KMS-11 (cell line): ENCODE results near the gene ZFAND3.

Experiments
- H2AFZ ChIP-seq: fragments of 200-600 bp; sonication (generic); 2 replicates; pipeline ENCODE4 v1.6.1; 2016; ENCODE audit warnings: antibody characterized with exemption, mixed run types, low read depth
- H3K27ac ChIP-seq: fragments of 200-600 bp; sonication (generic); 2 replicates; pipeline ENCODE4 v1.6.1; 2016; ENCODE audit warnings: mild to moderate bottlenecking, mixed run types
- H3K27me3 ChIP-seq: fragments of 200-600 bp; sonication (generic); 2 replicates; pipeline ENCODE4 v1.6.1; 2017; ENCODE audit warnings: mild to moderate bottlenecking, low read depth, mixed run types, moderate library complexity; ENCODE audit not compliant: insufficient read depth
- H3K36me3 ChIP-seq: fragments of 200-600 bp; sonication (generic); 2 replicates; pipeline ENCODE4 v1.6.1; 2017; ENCODE audit warnings: mild to moderate bottlenecking, mixed run types; ENCODE audit not compliant: insufficient read depth
- H3K4me1 ChIP-seq: fragments of 200-600 bp; sonication (generic); 2 replicates; pipeline ENCODE4 v1.6.1; 2016; ENCODE audit warnings: mild to moderate bottlenecking, low read depth, mixed run types; ENCODE audit not compliant: poor library complexity, severe bottlenecking
- H3K4me2 ChIP-seq: fragments of 200-600 bp; sonication (generic); 2 replicates; pipeline ENCODE4 v1.7.0; 2016; ENCODE audit warnings: mild to moderate bottlenecking, mixed run types
- H3K4me3 ChIP-seq: fragments of 200-600 bp; sonication (generic); IDR thresholded peaks from 2 replicates; pipeline ENCODE4 v1.6.1; 2017; ENCODE audit warnings: low read depth, low read length, mixed read lengths; ENCODE audit not compliant: insufficient read depth
- H3K79me2 ChIP-seq: fragments of 200-600 bp; sonication (generic); 2 replicates; pipeline ENCODE4 v1.6.1; 2016; ENCODE audit warnings: low read depth, mixed run types; ENCODE audit not compliant: insufficient read depth
- H3K9ac ChIP-seq: fragments of 200-600 bp; sonication (generic); 2 replicates; pipeline ENCODE4 v1.6.1; 2016; ENCODE audit warnings: mild to moderate bottlenecking, mixed run types
- H4K20me1 ChIP-seq: fragments of 200-600 bp; sonication (generic); 2 replicates; pipeline ENCODE4 v1.6.1; 2016; ENCODE audit warnings: mild to moderate bottlenecking, mixed run types; ENCODE audit not compliant: insufficient read depth
- CTCF ChIP-seq: fragments of 200-600 bp; sonication (generic); conservative IDR thresholded peaks from 2 replicates; pipeline ENCODE4 v1.6.1; 2017; ENCODE audit warnings: low read depth, mild to moderate bottlenecking, antibody characterized with exemption, low read length, moderate library complexity, mixed read lengths

The ZFAND3 gene

GRCh38 chr6:37862992-37863391 lies 43.5 kb downstream of the ZFAND3 start:
- H3K4me3 ChIP-seq, result no peak overlapping the region
- no peaks in the 10 kb centered on the region for H3K27me3 ChIP-seq
- no peak overlapping the region for H3K9ac ChIP-seq
- H3K36me3 ChIP-seq, result no peaks in the 10 kb centered on the region
- H3K4me2 ChIP-seq, result no peak overlapping the region
- H3K27ac ChIP-seq, result no peak overlapping the region
- peaks cover 6% of the 10 kb centered on the region for H3K79me2 ChIP-seq
- H4K20me1 ChIP-seq, result no peaks in the 10 kb centered on the region; the same call in 1 of the 2 replicates
- no peak overlapping the region for H2AFZ ChIP-seq
- peaks cover 13% of the 10 kb centered on the region for H3K4me1 ChIP-seq
- TF ChIP-seq CTCF, result no peak

- no peak overlapping the region for H3K9ac ChIP-seq
- peaks cover 13% of the 10 kb centered on the region for H3K4me1 ChIP-seq
- no peaks in the 10 kb centered on the region for H3K27me3 ChIP-seq
- no peak overlapping the region for H3K4me2 ChIP-seq
- no peak overlapping the region for H3K27ac ChIP-seq
- no peaks in the 10 kb centered on the region for H3K36me3 ChIP-seq
- peaks cover 17% of the 10 kb centered on the region for H3K79me2 ChIP-seq
- H4K20me1 ChIP-seq, result no peaks in the 10 kb centered on the region; the same call in 1 of the 2 replicates
- TF ChIP-seq CTCF, result no peak
- no peak overlapping the region for H2AFZ ChIP-seq
- no peak overlapping the region for H3K4me3 ChIP-seq
Observed at GRCh38 chr6:37864250-37864649, 44.7 kb downstream of the ZFAND3 start.

- Histone ChIP-seq H3K79me2 (peaks cover 28% of the 10 kb centered on the region), H3K27ac (no peak overlapping the region), H3K4me2 (no peak overlapping the region)
Observed at GRCh38 chr6:37865504-37865903, 46.0 kb downstream of the ZFAND3 start.

GRCh38 chr6:37866590-37867507 lies 47.3 kb downstream of the ZFAND3 start:
- H3K27ac ChIP-seq, result no peak overlapping the region
- no peak overlapping the region for H3K4me2 ChIP-seq
- H2AFZ ChIP-seq, result no peak overlapping the region
- H3K27me3 ChIP-seq, result no peaks in the 10 kb centered on the region
- no peaks in the 10 kb centered on the region for H3K36me3 ChIP-seq
- no peak for TF ChIP-seq CTCF
- H4K20me1 ChIP-seq, result no peaks in the 10 kb centered on the region
- H3K4me1 ChIP-seq, result peaks cover 4% of the 10 kb centered on the region
- no peak overlapping the region for H3K9ac ChIP-seq
- no peak overlapping the region for H3K4me3 ChIP-seq
- peaks cover 39% of the 10 kb centered on the region for H3K79me2 ChIP-seq

More at GRCh38 chr6:37865504-37865903, 46.0 kb downstream of the ZFAND3 start:
- Histone ChIP-seq H3K4me3 (no peak overlapping the region), H3K36me3 (no peaks in the 10 kb centered on the region), H3K27me3 (no peaks in the 10 kb centered on the region), H3K4me1 (peaks cover 8% of the 10 kb centered on the region), H4K20me1 (no peaks in the 10 kb centered on the region), H3K9ac (no peak overlapping the region), H2AFZ (no peak overlapping the region)
- TF ChIP-seq CTCF, result no peak
